ENCODE results near the gene CCL11.

Gene CCL11

DNA sequence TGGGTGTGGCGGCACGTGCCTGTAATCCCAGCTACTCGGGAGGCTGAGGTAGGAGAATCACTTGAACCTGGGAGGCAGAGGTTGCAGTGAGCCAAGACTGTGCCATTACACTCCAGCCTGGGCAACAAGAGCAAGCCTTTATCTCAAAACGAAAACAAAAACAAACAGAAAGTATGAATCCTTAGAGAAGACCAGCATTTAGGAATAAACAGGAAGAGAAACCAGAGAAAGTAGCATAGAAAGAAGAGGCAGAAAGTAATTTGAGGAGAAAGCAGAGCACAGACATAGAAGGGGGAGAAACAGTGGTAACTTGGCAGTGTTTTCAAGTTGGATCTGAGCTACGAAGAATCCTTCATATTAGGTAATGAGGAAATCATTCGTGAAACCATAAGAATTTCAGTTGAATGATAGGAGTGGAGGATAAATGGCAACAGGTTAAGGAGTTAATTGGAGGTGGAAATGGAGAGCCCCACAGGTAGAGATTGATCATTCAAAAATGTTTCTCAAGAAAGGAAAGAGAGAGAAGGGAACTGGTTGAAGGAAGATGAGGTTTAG is 40.1 kb upstream of the CCL11 start:
- H3K4me3 ChIP-seq (ENCODE audit: low read depth, low read length) = no peak overlapping the region
- no peak for DNase-seq (ENCODE audit: low read depth)
- TF ChIP-seq, protein P1, sequence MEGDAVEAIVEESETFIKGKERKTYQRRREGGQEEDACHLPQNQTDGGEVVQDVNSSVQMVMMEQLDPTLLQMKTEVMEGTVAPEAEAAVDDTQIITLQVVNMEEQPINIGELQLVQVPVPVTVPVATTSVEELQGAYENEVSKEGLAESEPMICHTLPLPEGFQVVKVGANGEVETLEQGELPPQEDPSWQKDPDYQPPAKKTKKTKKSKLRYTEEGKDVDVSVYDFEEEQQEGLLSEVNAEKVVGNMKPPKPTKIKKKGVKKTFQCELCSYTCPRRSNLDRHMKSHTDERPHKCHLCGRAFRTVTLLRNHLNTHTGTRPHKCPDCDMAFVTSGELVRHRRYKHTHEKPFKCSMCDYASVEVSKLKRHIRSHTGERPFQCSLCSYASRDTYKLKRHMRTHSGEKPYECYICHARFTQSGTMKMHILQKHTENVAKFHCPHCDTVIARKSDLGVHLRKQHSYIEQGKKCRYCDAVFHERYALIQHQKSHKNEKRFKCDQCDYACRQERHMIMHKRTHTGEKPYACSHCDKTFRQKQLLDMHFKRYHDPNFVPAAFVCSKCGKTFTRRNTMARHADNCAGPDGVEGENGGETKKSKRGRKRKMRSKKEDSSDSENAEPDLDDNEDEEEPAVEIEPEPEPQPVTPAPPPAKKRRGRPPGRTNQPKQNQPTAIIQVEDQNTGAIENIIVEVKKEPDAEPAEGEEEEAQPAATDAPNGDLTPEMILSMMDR (IDR thresholded peaks at IDR 0.05; ENCODE audit: control insufficient read depth, extremely low read depth, insufficient read depth) = no peak

DNA sequence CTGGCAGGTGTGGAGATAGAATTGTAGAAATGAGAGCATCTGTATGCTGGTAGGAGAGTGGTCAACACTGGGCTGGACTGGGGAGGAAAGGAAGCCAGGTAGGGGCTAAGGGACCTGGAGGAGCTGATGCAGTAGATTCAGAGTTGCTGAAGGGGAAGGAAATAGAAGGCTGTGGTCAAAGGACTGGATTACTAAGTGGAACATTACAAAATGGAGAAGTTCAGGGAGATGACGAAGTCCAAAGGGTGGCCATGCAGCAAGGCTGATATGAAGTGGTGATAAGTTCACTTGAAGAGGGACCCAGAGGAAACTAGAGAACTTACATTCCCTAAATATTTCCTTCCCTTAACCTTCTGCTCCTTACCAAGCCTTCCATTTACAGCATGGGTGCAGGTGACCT is 39.1 kb upstream of the CCL11 start:
- no peak for DNase-seq (ENCODE audit: low read depth)
- TF ChIP-seq, protein P1 (IDR thresholded peaks at IDR 0.05; ENCODE audit: control insufficient read depth, extremely low read depth, insufficient read depth) = no peak
- no peak overlapping the region for H3K4me3 ChIP-seq (ENCODE audit: low read depth, low read length)

GRCh38 chr17:34246881-34247280 is 38.7 kb upstream of the CCL11 start:
- H3K4me3 ChIP-seq (ENCODE audit: low read depth, low read length) = no peak overlapping the region
- DNase-seq (ENCODE audit: low read depth) = no peak
- TF ChIP-seq, protein P1 (IDR thresholded peaks at IDR 0.05; ENCODE audit: control insufficient read depth, extremely low read depth, insufficient read depth) = no peak

DNA sequence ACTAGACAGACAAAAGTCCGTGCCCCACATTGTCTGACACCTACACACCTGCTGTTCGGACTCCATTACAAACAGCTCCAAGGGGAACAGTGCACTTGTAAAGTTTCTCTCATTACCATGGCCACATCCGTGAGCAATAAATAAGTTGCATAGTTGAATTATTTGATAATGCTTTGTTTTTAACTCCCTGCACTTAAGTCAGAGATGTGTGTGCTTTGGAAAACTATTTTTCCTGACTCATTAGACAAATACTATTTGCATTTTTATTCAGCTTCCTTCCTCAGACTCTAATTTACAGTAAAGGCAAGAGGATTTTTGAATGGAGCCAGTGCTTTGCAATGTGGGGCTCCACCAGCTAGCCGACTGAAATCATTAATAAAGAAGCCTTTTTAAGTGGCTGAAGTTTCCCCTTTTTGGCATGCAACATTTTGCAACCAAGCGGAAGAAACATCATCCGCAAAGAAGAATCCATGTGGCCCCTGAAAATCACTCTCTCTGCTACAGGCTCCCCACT is 37.0 kb upstream of the CCL11 start:
- TF ChIP-seq, protein P1 (IDR thresholded peaks at IDR 0.05; ENCODE audit: control insufficient read depth, extremely low read depth, insufficient read depth) = no peak
- DNase-seq (ENCODE audit: low read depth) = no peak

GRCh38 chr17:34249061-34249460 is 36.5 kb upstream of the CCL11 start:
- H3K4me3 ChIP-seq (ENCODE audit: low read depth, low read length) = no peak overlapping the region
- TF ChIP-seq, protein P1 (IDR thresholded peaks at IDR 0.05; ENCODE audit: control insufficient read depth, extremely low read depth, insufficient read depth) = no peak
- DNase-seq (ENCODE audit: low read depth) = no peak

More for the DNA sequence above, 37.0 kb upstream of the CCL11 start:
- H3K4me3 ChIP-seq (ENCODE audit: low read depth, low read length) = no peak overlapping the region

- TF ChIP-seq, protein P1 (IDR thresholded peaks at IDR 0.05; ENCODE audit: control insufficient read depth, extremely low read depth, insufficient read depth) = no peak
- DNase-seq (ENCODE audit: low read depth) = no peak
- no peak overlapping the region for H3K4me3 ChIP-seq (ENCODE audit: low read depth, low read length)
Measured at GRCh38 chr17:34249478-34249877, 36.1 kb upstream of the CCL11 start.

- no peak overlapping the region for H3K4me3 ChIP-seq (ENCODE audit: low read depth, low read length)
- TF ChIP-seq, protein P1 (IDR thresholded peaks at IDR 0.05; ENCODE audit: control insufficient read depth, extremely low read depth, insufficient read depth) = no peak
- DNase-seq (ENCODE audit: low read depth) = no peak
Measured at GRCh38 chr17:34251186-34251585, 34.4 kb upstream of the CCL11 start.

Measured in LNCaP clone FGC (cell line).